Activated T-cell treated with anti-CD3 and anti-CD28 coated beads for 24 hours (primary cell): Measurements from ENCODE around the gene OMA1.
"Not testable (repeated sequence)": the region's sequence is repeated elsewhere in the genome, so short reads cannot be mapped to it uniquely, and the experiment has no call there.

Experiments
- DNase-seq: peaks from one replicate; pipeline ENCODE4 v3.0.0-alpha.2; 2020; ENCODE audit warnings: low read depth

The OMA1 gene

GRCh38 chr1:58528518-58528917, 18.0 kb downstream of the OMA1 start:
- no peak for DNase-seq

GRCh38 chr1:58524353-58524945, 22.1 kb downstream of the OMA1 start:
- DNase-seq = no peak

GRCh38 chr1:58515794-58516401, 30.6 kb downstream of the OMA1 start:
- peak; percentile 20 for DNase-seq

- no peak for DNase-seq
These were observed 32.6 kb downstream of the OMA1 start for GRCh38 chr1:58513956-58514355.

- DNase-seq = no peak
These were observed 37.9 kb downstream of the OMA1 start for GRCh38 chr1:58508629-58509028.

GRCh38 chr1:58505286-58505685, 41.2 kb downstream of the OMA1 start:
- DNase-seq = no peak

GRCh38 chr1:58502519-58502918, 44.0 kb downstream of the OMA1 start:
- no peak for DNase-seq

GRCh38 chr1:58500043-58500442, 46.5 kb downstream of the OMA1 start:
- no peak for DNase-seq

- no peak for DNase-seq
These were observed 49.0 kb downstream of the OMA1 start for GRCh38 chr1:58497499-58497898.

GRCh38 chr1:58496042-58496441, 50.5 kb downstream of the OMA1 start:
- DNase-seq = no peak

- DNase-seq = not testable (repeated sequence)
These were observed 57.6 kb downstream of the OMA1 start for GRCh38 chr1:58488914-58489313.

- no peak for DNase-seq
These were observed 59.5 kb downstream of the OMA1 start for GRCh38 chr1:58487002-58487401.

GRCh38 chr1:58481962-58482361, 64.6 kb downstream of the OMA1 start:
- DNase-seq = no peak

GRCh38 chr1:58480191-58480590, 66.3 kb downstream of the OMA1 start:
- DNase-seq = no peak

- no peak for DNase-seq
These were observed 69.1 kb downstream of the OMA1 start for GRCh38 chr1:58477390-58477789.

GRCh38 chr1:58476179-58476578, 70.3 kb downstream of the OMA1 start:
- no peak for DNase-seq

- no peak for DNase-seq
These were observed 77.0 kb downstream of the OMA1 start for GRCh38 chr1:58469476-58469875.

GRCh38 chr1:58469016-58469415, 77.5 kb downstream of the OMA1 start:
- DNase-seq = no peak

GRCh38 chr1:58468612-58469011, 77.9 kb downstream of the OMA1 start:
- no peak for DNase-seq

- no peak for DNase-seq
These were observed 79.8 kb downstream of the OMA1 start for GRCh38 chr1:58466630-58467241.

- DNase-seq = no peak
These were observed 80.5 kb downstream of the OMA1 start for GRCh38 chr1:58465825-58466629.

- DNase-seq = no peak
These were observed 81.3 kb downstream of the OMA1 start for GRCh38 chr1:58465176-58465575.

- no peak for DNase-seq
These were observed 86.1 kb downstream of the OMA1 start for GRCh38 chr1:58460469-58460868.
